Myocyte (in vitro differentiated cells): ENCODE results near the gene SLC7A14. TPM values are rescaled to one million over a fixed set of nuclear protein-coding genes. Genes with fewer than 3 reads are reported as not detected.
A peak's percentile ranks its signal among the peaks of the same experiment; 100 is the strongest.

Experiments used
- DNase-seq: peaks from one replicate; pipeline ENCODE4 v3.0.0-alpha.2; 2012; ENCODE audit warnings: low read depth
- total RNA-seq: library from RNA; depleted of rRNA; stranded (reverse); fragments of >200 nt; gene quantifications from 2 replicates; pipeline ENCODE4 v1.2.3, GENCODE V29; 2014

The SLC7A14 gene
- total RNA-seq, 1 donor from 2014 or later = 0.24 TPM

DNA sequence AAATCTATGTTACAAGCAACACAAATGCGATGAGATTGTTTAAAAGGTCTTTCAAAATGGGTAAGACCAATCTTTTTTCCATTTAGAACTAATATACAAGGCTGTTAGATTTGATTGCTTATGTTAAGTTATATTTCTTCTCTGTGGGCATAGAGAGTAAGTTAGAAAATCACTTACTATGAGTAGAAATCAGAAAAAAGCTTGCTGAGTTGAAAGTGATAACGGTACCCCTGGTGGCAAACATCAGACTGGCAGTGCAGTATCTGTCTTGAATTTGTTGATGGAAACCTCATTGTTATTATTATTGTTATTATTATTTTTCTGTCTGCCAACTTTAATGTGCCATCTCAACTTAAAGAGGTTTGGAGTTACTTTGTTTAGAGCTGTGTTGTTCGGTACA lies 154.8 kb downstream of the SLC7A14 start:
- DNase-seq = no peak

DNA sequence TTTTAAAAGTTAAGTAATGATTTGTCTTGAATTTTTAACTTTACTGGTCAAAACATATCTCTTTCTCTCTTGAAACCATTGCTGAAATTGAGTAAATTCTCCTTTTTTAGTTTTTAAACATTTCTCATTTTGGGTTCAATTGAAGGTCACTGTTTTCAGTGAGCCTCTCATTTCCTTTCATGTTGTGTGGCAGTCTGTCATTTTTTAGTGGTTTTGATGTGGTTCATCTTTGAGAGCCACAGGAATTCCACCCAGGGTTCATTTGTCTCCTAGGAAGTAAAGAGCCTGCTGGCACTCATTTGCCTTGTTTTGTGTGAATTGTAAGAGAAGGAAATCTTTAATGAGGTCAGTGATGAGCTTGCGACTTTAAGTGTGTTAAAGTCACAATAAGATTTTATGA lies 156.8 kb downstream of the SLC7A14 start:
- DNase-seq = peak; percentile 73

DNA sequence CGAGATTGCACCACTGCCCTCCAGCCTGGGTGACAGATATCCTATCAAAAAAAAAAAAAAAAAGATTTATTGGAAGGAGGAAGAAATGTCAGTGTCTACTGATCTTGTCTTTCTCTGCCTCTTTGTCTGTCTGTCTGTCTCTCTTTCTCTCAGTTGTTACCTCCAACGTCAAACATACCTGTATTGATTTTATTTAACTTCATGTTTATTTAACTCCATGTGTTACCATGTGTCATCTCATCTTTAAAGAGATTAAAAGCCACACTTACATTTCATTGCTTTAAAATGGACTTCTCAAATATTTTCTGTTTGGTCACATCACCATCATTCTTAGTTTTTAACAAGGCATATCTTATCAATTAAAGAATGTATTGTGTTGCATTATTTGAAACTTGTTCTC lies 157.8 kb downstream of the SLC7A14 start:
- no peak for DNase-seq

DNA sequence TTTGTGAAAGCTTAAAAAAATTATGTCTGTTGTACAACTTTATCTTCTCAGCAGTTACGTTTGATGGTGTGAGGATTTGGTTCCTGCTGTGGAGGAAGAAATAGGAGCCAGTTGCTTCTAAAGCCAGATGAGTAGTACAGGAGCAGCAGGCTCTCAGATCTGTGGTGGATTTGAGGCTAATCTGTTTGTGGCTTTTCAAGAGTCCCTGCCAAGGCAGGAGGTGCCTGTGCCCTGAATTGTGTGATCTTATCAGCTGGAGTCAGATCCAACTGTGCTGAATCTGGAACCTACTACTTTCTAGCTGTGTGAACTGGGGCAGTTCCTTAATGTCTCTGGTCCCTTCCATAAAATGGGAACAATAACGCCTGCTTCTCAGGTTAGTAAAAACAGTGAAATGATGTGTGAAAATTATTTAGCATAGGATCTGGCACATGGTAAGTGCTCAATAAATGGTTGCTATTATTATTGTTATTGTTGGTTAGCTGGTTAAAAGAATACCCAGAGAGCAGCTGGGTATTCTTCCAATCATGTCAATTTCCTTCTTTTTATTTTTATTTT lies 159.6 kb downstream of the SLC7A14 start:
- DNase-seq = peak; percentile 70

DNA sequence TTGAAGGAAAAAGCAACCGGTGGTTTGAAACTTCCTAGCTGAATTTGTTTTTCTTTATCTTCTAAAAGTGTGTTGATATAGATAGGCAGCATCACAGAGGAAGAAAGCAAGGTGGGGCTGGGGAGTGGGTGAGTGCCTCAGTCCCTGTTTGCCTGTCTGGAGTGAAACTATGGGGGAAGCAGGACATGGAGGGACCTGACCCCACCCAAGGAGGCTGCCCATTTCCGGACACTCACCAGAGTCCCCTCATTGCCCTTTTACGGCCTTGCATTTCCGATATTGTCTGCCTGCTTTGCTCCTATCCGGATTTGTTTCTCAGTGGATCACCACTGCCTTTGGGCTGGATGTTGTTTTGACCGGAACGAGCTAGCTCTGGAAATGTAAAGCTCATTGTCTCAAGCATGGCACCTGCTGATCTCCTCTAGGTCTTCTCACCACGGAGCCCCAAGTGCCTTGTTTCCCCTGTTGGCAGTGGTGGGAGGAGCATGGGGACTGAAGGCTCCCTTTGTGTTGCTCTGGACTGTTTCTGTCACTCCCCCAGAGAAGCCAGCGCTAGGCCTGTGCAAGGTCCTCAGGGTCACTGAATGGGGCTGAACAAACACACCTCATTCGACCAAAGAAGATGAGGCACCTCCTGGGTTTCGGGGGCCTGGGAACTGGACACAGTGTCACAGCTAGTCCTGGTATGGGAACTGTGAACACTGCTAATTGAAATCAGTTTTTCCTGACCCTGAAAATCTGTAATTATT lies 160.2 kb downstream of the SLC7A14 start:
- DNase-seq = peak; percentile 22

DNA sequence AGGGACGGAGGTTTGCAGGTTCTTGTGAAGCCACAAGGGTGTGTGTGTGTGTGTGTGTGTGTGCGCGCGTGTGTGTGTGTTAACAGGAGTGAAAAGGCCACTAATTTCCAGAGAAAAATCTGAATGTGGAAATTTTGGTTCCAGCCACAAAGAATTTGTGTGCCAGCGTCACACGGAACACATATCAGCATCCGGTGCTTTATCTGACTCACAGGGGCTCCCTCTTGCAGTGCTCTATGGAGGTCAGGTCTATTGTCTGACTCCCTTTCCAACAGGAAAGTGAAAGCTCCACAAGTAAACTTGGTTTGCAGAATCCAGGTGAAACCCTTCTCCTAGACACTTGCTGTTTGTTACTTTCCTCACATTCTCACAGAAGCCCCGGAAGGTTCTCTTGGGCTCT lies 161.0 kb downstream of the SLC7A14 start:
- no peak for DNase-seq

DNA sequence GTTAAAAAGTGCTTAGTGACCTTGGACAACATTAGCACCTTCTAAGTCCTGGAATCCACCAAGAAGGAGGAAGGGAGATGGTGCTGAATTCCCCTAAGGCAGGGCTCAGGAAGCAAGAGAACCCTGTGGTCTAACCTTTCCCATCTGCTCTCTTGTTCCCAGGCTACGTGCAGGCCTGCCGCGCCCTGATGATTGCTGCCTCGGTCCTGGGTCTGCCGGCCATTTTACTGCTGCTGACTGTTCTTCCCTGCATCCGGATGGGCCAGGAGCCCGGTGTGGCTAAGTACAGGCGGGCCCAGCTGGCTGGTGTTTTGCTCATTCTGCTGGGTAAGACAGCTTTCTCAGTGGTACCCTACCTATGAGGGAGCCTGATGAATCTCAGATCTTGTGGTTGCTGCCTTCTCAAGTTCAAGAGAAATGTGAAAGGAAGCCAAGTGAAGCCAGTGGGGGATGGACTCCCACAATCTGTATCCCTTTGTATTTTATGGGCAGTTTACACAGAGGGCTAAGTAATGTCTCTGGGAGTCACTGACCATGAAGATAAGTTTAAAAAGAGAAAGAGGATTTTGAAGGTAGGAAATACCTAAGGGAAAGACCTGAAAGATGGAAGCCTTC lies 162.8 kb downstream of the SLC7A14 start:
- DNase-seq = no peak

DNA sequence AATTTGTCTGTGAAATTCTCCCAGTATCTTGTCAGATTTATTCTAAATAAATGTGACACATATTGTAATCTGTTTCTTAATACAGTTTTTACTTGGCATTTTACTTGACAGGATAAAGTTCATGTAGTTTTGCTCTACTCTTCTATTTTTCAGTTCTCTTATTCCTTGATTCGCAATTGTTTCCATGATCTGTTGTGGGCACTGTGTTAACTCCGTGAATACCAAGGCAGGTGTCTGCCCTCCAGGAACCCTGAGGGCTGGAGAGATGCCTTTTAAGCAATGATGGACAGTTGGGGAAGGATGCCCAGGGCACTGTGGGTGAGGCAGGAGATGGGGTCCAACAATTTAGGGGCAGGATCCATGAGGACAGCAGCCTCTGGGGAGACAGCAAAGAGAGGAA lies 164.1 kb downstream of the SLC7A14 start:
- no peak for DNase-seq

DNA sequence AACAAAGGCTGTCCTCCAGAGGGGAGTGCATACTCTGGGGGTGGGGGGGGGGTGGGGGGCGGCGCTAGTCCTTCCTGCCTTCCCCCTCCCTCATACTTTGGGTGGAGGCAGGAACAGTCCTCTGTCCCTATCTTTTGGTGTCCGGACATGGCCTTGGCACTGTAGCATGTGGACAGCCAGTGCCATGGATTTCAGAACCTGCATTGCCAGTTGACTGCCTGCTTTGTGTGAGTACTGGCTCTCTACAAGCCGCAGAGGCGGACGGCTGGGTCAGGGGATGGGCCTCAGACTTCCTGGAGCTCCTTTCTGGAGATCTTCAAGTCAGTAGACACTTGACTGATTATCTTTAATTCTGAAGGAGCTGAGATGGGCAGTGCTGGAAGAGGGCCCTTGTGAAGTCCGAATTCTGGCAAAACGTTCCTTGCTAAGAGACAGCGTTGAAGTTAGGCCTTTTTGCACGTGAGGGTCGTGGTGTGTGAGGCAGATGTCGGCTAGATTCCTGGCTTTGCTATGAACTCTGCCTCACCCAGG lies 164.7 kb downstream of the SLC7A14 start:
- no peak for DNase-seq

DNA sequence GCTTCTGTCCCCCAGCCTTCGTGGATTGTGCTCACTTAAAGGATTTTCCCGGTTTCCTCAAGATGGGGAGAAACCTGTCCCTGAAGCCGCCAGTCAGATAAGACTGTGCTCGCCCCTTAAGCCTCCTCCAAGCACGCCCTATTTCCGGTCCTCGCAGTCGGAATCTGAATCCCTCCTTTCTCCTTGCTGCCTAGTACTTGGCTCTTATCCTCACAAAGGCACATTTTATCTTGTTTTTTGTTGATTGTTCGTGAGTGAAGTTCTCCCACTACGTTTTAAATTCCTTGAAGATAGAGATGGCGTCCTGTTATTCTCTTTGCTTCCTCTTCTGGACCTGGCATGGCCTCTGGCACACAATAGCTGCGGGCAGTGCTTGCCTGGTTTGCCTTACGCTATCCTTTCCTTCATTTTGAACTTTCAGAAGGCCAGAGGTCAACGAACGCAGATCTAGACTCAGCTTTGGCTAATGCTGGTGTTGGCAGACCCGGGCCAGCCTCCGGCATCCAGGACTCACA lies 165.5 kb downstream of the SLC7A14 start:
- DNase-seq = no peak

DNA sequence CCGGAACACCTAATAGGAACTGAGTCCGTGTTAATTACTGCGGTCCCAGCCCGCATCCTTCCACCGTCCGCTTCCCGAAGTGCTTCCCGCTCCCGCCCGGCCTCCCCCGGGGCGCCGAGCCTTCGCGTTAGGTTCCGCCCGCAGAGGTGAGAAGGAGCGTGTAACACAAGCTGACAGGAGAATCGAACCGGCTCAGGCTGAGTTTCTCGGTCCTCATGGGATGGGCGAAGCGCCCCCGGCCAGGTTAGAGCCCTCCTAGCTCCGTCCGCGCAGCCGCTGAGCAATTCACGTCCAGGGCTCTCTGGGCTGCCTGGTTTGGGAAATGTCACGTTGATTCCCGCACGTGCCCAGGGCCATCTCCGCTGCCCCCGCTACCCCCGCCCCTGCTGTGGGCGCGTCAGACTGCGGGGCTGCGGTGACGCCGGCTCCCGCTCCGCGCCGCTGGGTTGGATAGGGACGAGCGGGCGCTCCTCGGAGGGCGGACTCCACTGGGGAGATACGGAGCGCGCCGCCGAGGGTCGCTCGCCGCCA lies 166.3 kb downstream of the SLC7A14 start:
- DNase-seq = no peak

DNA sequence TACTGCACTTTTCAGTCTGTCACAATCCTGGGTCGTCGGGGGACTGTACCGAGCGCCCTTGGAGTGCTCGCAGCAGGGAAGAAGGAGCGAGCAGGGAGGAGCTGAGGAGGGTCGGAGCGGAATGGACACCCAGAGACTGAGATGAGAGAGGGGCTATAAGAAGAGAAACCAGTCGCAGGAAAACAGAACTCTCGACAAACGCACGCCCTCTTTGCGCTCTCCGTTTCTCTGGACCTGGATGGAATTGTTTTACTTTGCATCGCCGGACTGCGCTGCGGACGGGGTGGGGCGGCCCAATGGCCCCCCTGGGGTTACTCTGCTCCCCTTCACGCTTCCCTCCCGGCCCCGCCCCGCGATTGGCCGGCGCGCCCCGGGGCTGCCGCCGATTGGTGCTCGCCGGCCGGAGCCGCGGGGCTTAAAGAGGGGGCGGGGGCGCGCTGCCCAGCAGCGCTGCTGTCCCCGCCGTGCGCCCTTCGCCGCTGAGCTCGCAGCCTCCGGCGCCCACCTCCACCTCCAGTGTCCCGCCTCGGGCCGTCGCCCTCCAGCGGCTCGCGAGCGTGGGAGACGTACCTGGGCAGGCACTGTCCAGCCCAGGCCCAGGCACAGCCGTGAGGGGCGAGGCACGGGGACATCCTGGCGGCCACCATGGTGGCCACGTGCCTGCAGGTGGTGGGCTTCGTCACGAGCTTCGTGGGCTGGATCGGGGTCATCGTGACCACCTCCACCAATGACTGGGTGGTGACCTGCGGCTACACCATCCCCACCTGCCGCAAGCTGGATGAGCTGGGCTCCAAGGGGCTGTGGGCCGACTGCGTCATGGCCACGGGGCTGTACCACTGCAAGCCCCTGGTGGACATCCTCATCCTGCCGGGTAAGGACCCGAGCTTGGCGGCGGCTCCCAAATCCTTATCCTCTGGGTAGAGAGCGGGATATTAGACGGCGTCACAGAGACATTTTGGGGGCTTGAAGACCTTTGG lies 167.2 kb downstream of the SLC7A14 start, which contains the start of gene CLDN11:
TSS of gene CLDN11 (plus strand) at position 447 of the 977 bp plus-strand sequence. CDS start at position 646, 199 bp downstream.
- DNase-seq = no peak

DNA sequence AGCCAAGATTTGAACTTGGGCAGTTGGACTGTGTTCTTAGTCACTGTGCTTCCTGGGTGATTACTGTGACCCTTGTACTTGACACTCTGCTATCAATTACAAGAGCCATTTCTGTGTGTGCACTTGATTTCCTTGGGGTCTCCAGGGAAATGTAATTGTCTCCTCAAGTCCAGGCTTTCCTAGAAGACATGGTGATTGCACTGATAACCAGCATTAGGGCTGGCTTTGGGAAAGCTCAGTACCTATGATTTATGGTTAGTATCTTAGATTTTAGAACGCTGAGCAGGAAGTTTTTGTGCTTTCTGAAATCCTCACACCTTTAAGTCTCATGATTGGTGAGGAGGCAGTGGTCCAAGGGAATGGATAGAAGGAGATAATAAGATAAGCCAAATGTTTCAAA lies 168.8 kb downstream of the SLC7A14 start:
- DNase-seq = no peak

DNA sequence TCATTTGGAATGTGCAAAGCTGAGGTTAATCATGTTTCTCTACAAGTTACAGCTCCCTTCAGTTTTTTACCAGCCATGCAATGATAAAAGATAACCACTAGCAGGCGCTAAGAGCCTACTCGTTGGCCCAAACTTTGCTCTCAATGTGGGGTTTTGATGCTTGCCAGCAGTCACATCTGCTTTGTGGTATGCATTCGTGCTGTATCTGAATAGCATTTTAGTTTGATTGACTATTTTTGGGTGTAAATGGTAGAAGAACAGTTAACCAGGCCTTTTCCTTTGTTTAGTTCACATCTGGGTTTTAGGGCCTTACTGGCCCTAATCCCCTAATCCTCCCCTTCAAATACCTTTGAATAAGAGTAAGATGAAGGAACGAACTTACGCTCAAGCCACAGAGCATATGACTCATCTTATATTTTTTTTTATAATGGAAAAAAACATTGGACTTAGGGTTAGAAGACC lies 171.6 kb downstream of the SLC7A14 start:
- peak; percentile 81 for DNase-seq

DNA sequence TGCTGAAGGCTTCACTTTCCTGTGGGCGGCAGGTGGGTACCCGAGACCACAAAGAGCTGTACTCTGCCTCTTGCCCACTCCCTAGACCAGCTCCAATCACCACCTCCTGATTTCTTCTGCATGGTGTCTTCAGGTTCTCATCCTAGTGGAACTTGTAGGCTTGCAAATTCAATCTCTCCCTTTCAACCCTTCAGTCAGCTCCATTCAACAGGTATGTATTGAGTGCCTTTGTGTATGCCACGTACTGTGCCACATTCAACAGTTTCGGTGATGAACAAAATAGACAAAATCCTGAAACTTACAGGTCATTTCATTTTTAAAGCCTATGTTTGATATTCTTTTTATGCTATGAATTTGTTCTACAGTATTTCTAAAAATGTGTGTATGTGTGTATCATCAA lies 172.6 kb downstream of the SLC7A14 start:
- DNase-seq = no peak

DNA sequence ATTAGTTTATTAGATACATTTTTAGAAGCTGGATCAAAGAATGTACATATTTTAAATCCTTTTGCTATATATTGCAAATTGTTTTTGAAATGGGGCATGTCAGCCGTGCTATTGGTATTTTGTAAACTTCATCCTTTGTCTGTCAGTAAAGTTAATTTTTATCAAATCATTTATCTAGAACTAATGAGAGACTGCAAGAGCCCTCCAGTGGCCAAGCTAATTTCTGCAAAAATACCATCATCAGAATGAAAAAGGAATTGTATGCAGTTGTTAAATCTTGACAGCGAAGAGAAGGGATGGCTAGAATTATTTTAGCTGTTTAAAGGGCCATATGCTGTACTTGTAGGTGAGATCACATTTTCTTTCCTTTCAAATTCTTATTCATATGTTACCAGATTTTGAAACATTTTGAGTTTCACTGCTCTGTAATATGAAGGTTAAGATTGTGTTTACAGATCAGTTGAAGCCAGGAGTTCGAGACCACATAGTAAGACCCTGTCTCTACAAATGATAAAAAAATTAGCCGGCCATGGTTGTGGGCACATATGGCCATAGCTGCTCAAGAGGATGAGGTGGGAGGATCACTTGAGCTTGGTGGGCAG lies 175.3 kb downstream of the SLC7A14 start:
- peak; percentile 47 for DNase-seq
